Central memory CD8-positive, alpha-beta T cell (primary cell): ENCODE data around the gene CRYL1.
A peak's percentile ranks its signal among the peaks of the same experiment; 100 is the strongest.

Source experiments
- ATAC-seq: fragments of 150-1000 bp; cut with Tn5 transposase; replicated peaks from 2 replicates; pipeline ENCODE4 v1.10.0; 2022; ENCODE audit warnings: mild to moderate bottlenecking, moderate FRiP score, moderate number of reproducible peaks; ENCODE audit not compliant: poor library complexity, severe bottlenecking; ENCODE audit errors: extremely low read depth
- DNase-seq, 2 donors: peaks; one replicate each; pipeline ENCODE4 v3.0.0; 2021; ENCODE audit warnings: low spot score in 2 of 2
- H3K27ac Mint-ChIP-seq: one replicate; pipeline ENCODE4 v1.8.0; 2022; ENCODE audit warnings: low read depth, mild to moderate bottlenecking, moderate library complexity, mixed read lengths
- H3K27me3 Mint-ChIP-seq: one replicate; pipeline ENCODE4 v1.8.0; 2022; ENCODE audit warnings: mixed read lengths
- H3K36me3 Mint-ChIP-seq: one replicate; pipeline ENCODE4 v1.8.0; 2022; ENCODE audit warnings: mild to moderate bottlenecking, moderate library complexity, mixed read lengths; ENCODE audit not compliant: insufficient read depth
- H3K4me1 Mint-ChIP-seq: one replicate; pipeline ENCODE4 v1.8.0; 2022; ENCODE audit warnings: mixed read lengths
- H3K4me3 Mint-ChIP-seq: one replicate; pipeline ENCODE4 v1.8.0; 2022; ENCODE audit warnings: mild to moderate bottlenecking, moderate library complexity, mixed read lengths
- H3K9me3 Mint-ChIP-seq: one replicate; pipeline ENCODE4 v1.8.0; 2022; ENCODE audit warnings: mixed read lengths

The CRYL1 gene

DNA sequence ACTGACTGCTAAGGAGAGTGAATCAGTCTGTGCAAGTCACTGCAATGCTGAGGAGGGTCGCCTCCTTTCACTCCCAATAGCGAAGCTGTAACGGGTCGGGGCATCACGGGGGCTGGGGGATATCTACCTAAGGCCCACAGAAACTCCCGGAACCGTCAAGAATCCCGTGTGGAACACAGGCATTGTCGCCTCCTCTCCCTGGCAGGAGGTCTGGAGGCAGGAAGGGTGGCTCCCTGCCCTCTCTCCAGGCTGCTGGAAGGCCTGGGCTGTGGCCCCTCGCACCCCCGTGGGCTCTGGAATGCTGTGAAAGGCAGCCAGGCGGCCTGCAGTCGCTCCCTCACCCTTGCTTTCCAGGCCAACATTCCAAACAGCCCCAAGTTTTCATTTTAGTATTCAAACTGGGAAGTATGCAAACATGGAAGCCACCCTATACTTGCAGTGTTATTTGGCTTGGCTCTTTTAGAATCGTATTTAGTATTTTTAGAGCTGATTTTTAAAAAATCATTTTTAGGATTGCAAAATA is 109.4 kb downstream of the CRYL1 start:
- Mint-ChIP-seq H3K9me3 (no peaks in the 10 kb centered on the region), H3K36me3 (peaks cover 2% of the 10 kb centered on the region), H3K27ac (no peak overlapping the region), H3K4me3 (no peak overlapping the region), H3K4me1 (peaks cover 42% of the 10 kb centered on the region), H3K27me3 (no peaks in the 10 kb centered on the region)
- no peak for ATAC-seq
- no peak for DNase-seq

- DNase-seq (no peak), ATAC-seq (no peak)
- H3K36me3 Mint-ChIP-seq: peaks cover 2% of the 10 kb centered on the region
- H3K27me3 Mint-ChIP-seq: no peaks in the 10 kb centered on the region
- H3K4me1 Mint-ChIP-seq: peaks cover 46% of the 10 kb centered on the region
- no peak overlapping the region for H3K4me3 Mint-ChIP-seq
- H3K27ac Mint-ChIP-seq: no peak overlapping the region
- no peaks in the 10 kb centered on the region for H3K9me3 Mint-ChIP-seq
Measured at GRCh38 chr13:20415694-20416107, 110.0 kb downstream of the CRYL1 start.

- ATAC-seq (no peak), DNase-seq (no peak)
- Mint-ChIP-seq H3K4me3 (no peak overlapping the region), H3K27me3 (no peaks in the 10 kb centered on the region), H3K4me1 (peaks cover 42% of the 10 kb centered on the region), H3K27ac (no peak overlapping the region), H3K36me3 (peaks cover 2% of the 10 kb centered on the region), H3K9me3 (no peaks in the 10 kb centered on the region)
Measured at GRCh38 chr13:20415306-20415679, 110.4 kb downstream of the CRYL1 start.

DNA sequence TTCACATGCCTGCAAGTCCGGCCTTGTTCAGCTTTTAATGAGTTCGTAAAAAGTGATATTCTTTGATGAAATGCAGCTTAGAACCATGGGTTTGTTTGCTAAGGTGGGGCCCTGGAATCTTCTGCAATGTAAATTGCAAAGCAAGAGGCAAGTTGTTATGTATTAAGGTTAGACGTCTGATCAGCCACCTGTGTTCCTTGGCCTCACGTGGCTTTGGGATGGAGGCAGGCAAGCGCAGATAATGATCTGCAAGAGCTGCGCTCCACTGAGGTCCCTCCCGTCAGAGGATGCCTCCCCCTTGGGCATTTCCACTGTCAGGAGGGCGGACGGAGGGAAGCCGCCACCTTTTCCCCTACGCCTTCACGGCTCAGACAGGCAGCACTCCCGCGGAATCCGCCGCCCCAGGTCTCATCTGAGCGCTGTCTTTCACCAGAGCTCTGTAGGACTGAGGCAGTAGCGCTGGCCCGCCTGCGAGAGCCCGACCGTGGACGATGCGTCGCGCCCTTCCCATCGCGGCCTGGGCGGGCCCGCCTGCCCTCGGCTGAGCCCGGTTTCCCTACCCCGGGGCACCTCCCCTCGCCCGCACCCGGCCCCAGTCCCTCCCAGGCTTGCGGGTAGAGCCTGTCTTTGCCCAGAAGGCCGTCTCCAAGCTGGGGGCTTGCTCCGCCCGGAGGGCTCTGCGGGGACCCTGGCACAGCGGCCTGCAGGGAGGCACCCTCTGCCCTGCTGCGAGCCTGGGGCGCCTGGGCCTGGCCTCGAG is 110.9 kb downstream of the CRYL1 start:
- H3K4me3 Mint-ChIP-seq: no peak overlapping the region
- no peak overlapping the region for H3K27ac Mint-ChIP-seq
- no peak for DNase-seq
- H3K27me3 Mint-ChIP-seq: no peaks in the 10 kb centered on the region
- no peak for ATAC-seq
- peaks cover under 1% of the 10 kb centered on the region for H3K36me3 Mint-ChIP-seq
- H3K9me3 Mint-ChIP-seq: no peaks in the 10 kb centered on the region
- peaks cover 36% of the 10 kb centered on the region for H3K4me1 Mint-ChIP-seq

GRCh38 chr13:20412691-20413355 is 112.8 kb downstream of the CRYL1 start:
- no peaks in the 10 kb centered on the region for H3K36me3 Mint-ChIP-seq
- H3K9me3 Mint-ChIP-seq: no peaks in the 10 kb centered on the region
- H3K27ac Mint-ChIP-seq: no peak overlapping the region
- H3K4me1 Mint-ChIP-seq: peaks cover 23% of the 10 kb centered on the region
- ATAC-seq: no peak
- no peaks in the 10 kb centered on the region for H3K27me3 Mint-ChIP-seq
- DNase-seq: no peak
- no peak overlapping the region for H3K4me3 Mint-ChIP-seq

- H3K4me1 Mint-ChIP-seq: peaks cover 23% of the 10 kb centered on the region
- DNase-seq (no peak), ATAC-seq (peak; percentile 78)
- peak overlapping the region; percentile 29 for H3K4me3 Mint-ChIP-seq
- H3K27ac Mint-ChIP-seq: peak overlapping the region; percentile 41
- no peaks in the 10 kb centered on the region for H3K36me3 Mint-ChIP-seq
- H3K9me3 Mint-ChIP-seq: no peaks in the 10 kb centered on the region
- no peaks in the 10 kb centered on the region for H3K27me3 Mint-ChIP-seq
Measured at GRCh38 chr13:20411638-20412342, 113.9 kb downstream of the CRYL1 start.

GRCh38 chr13:20410726-20411125 is 114.9 kb downstream of the CRYL1 start:
- H3K36me3 Mint-ChIP-seq: no peaks in the 10 kb centered on the region
- H3K4me1 Mint-ChIP-seq: peaks cover 23% of the 10 kb centered on the region
- no peaks in the 10 kb centered on the region for H3K9me3 Mint-ChIP-seq
- no peak for DNase-seq
- H3K27ac Mint-ChIP-seq: no peak overlapping the region
- no peaks in the 10 kb centered on the region for H3K27me3 Mint-ChIP-seq
- no peak for ATAC-seq
- H3K4me3 Mint-ChIP-seq: no peak overlapping the region

- Mint-ChIP-seq H3K4me3 (no peak overlapping the region), H3K27me3 (no peaks in the 10 kb centered on the region)
- no peak for ATAC-seq
Measured at GRCh38 chr13:20408181-20408580, 117.5 kb downstream of the CRYL1 start.

GRCh38 chr13:20407759-20408158 is 117.9 kb downstream of the CRYL1 start:
- Mint-ChIP-seq H3K4me3 (no peak overlapping the region), H3K36me3 (peaks cover 1% of the 10 kb centered on the region), H3K4me1 (peaks cover 19% of the 10 kb centered on the region), H3K27ac (no peak overlapping the region), H3K27me3 (no peaks in the 10 kb centered on the region), H3K9me3 (no peaks in the 10 kb centered on the region)
- DNase-seq (no peak), ATAC-seq (no peak)

More at GRCh38 chr13:20408181-20408580, 117.5 kb downstream of the CRYL1 start:
- Mint-ChIP-seq H3K36me3 (peaks cover 1% of the 10 kb centered on the region), H3K4me1 (peaks cover 23% of the 10 kb centered on the region), H3K9me3 (no peaks in the 10 kb centered on the region), H3K27ac (no peak overlapping the region)
- no peak for DNase-seq

GRCh38 chr13:20405691-20406090 is 120.0 kb downstream of the CRYL1 start:
- Mint-ChIP-seq H3K27ac (no peak overlapping the region), H3K36me3 (peaks cover 1% of the 10 kb centered on the region)
- no peak for ATAC-seq

DNA sequence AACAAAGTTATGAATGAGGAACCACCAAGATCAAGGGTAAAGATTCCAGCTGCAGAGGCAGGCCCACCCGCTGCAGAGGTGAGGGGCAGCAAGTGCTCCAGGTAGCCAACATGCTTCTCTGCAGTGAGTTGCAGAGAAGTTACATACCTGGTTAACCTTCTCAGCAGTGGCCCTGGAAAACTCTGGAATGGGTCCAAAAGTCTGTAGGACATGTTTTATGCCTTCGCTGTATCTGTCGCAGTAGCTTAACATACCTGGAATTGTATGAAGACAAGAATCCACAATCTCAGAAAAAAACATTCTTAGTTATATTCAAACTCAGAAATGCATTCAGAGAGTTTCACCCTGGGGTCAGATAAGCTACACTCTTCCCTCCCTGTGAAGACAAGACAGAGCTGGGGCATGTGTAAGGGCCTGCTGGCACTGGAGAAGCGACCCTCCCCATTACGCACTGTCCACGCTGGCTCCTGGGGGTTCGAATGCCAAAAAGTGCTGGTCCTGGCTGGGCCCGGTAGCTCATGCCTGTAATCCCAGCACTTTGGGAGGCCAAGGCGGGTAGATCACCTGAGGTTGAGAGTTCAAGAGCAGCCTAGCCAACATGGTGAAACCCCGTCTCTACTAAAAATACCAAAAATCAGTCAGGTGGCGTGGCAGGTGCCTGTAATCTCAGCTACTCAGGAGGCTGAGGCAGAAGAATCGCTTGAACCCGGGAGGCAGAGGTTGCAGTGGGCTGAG is 121.0 kb downstream of the CRYL1 start:
- Mint-ChIP-seq H3K4me1 (peaks cover 8% of the 10 kb centered on the region), H3K9me3 (no peaks in the 10 kb centered on the region), H3K4me3 (no peak overlapping the region), H3K27me3 (no peaks in the 10 kb centered on the region), H3K27ac (no peak overlapping the region), H3K36me3 (peaks cover 1% of the 10 kb centered on the region)
- DNase-seq: no peak
- ATAC-seq: no peak

More at GRCh38 chr13:20405691-20406090, 120.0 kb downstream of the CRYL1 start:
- DNase-seq: no peak
- Mint-ChIP-seq H3K4me1 (peaks cover 8% of the 10 kb centered on the region), H3K27me3 (no peaks in the 10 kb centered on the region), H3K4me3 (no peak overlapping the region), H3K9me3 (no peaks in the 10 kb centered on the region)

- Mint-ChIP-seq H3K4me1 (peaks cover 8% of the 10 kb centered on the region), H3K27ac (no peak overlapping the region), H3K9me3 (no peaks in the 10 kb centered on the region), H3K27me3 (no peaks in the 10 kb centered on the region), H3K4me3 (no peak overlapping the region), H3K36me3 (peaks cover 1% of the 10 kb centered on the region)
- ATAC-seq (no peak), DNase-seq (no peak)
Measured at GRCh38 chr13:20403826-20404225, 121.8 kb downstream of the CRYL1 start.
